Prostate gland (tissue), 2 donors: ENCODE measurements around the gene ZNF614. TPM values are rescaled to one million over a fixed set of nuclear protein-coding genes. Genes with fewer than 3 reads are reported as not detected.
"Not testable (repeated sequence)": the region's sequence is repeated elsewhere in the genome, so short reads cannot be mapped to it uniquely, and the experiment has no call there.

Source experiments
- DNase-seq: peaks from one replicate; pipeline ENCODE4 v3.0.0-alpha.2; 2019; ENCODE audit warnings: low spot score
- H3K27ac ChIP-seq, 2 donors: fragments of 200-600 bp; sonication (generic); 2 replicates each; pipeline ENCODE4 v1.5.1; 2017 to 2019
- H3K27me3 ChIP-seq: fragments of 200-600 bp; sonication (generic); replicated peaks from 2 replicates; pipeline ENCODE4 v1.5.1; 2019; ENCODE audit not compliant: insufficient read depth
- H3K36me3 ChIP-seq, 2 donors: fragments of 200-600 bp; sonication (generic); 1 replicate in 1 of 2; 2 replicates in 1 of 2; pipeline versions ENCODE4 v1.5.1 to v1.8.1; 2017 to 2019
- H3K4me1 ChIP-seq: fragments of 200-600 bp; sonication (generic); replicated peaks from 2 replicates; pipeline ENCODE4 v1.5.1; 2019
- H3K4me3 ChIP-seq, 2 donors: fragments of 200-600 bp; sonication (generic); 2 replicates each; pipeline ENCODE4 v1.5.1; 2017 to 2019
- H3K9me3 ChIP-seq: fragments of 200-600 bp; sonication (generic); 2 replicates; pipeline ENCODE4 v1.5.1; 2017
- POLR2A ChIP-seq: fragments of 450-650 bp; IDR thresholded peaks from one replicate; pipeline ENCODE4 v1.6.1; 2016; ENCODE audit warnings: antibody characterized with exemption, mild to moderate bottlenecking
- POLR2AphosphoS5 ChIP-seq: sonication (generic); formaldehyde crosslinking; IDR thresholded peaks from one replicate; pipeline ENCODE4 v1.6.1; 2017; ENCODE audit warnings: antibody characterized with exemption
- WGBS: methylation state at CpG from one replicate; pipeline ENCODE4 v1.1.5; 2018; 5-methylcytosine and 5-hydroxymethylcytosine counted together
- intact Hi-C: fragments of 100-400 bp; cut with DNase I; formaldehyde crosslinking; loops from one replicate; pipeline ENCODE4 v1.14.2; 2022
- total RNA-seq, 2 donors: library from RNA; depleted of rRNA; stranded (reverse); fragments of >200 nt; gene quantifications; one replicate each; pipeline ENCODE4 v1.1.0, GENCODE V29; 2016
- TF ChIP-seq, protein P1 (sequence below), 4 experiments: fragments of 200-600 bp in 2 of 4; fragments of 450-650 bp in 2 of 4; sonication (generic) in 2 of 4; IDR thresholded peaks; 1 replicate in 3 of 4; 2 replicates in 1 of 4; pipeline ENCODE4 v1.5.1; 2016 to 2019; ENCODE audit warnings: antibody characterized with exemption in 4 of 4, mild to moderate bottlenecking in 2 of 4, moderate library complexity in 2 of 4

ZNF614 gene
- total RNA-seq, 2 donors from 2014 or later: 12.7 to 15.4 TPM

- WGBS: 91% methylated on average over 4 of the region's 4 CpGs
- peaks cover 0 to 7% of the 10 kb centered on the region in 2 donors for H3K36me3 ChIP-seq
Observed at GRCh38 chr19:51978882-51979281, 49.3 kb downstream of the ZNF614 start.

DNA sequence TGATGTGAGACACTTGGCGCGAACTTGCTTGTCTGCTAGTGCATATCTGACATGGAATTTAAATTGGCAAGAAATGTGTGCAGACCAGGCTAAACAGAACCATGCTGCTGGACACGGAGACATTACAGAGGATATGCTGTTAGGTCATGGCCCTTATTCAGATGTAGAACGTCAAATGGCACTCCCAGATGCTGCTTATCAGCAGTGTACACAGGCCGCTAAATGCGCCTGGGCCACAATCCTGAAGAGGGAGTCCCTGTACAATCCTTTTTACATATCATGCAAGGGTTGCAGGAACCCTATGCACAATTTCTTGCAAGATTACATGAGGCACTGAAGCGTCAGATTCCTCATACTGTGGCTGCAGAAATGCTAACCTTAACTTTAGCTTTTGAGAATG lies 50.8 kb downstream of the ZNF614 start:
- H3K9me3 ChIP-seq: no peaks in the 10 kb centered on the region
- WGBS: 92% methylated on average over 7 of the region's 7 CpGs
- no peak for TF ChIP-seq POLR2A
- no peak for TF ChIP-seq POLR2AphosphoS5
- TF ChIP-seq, protein P1, sequence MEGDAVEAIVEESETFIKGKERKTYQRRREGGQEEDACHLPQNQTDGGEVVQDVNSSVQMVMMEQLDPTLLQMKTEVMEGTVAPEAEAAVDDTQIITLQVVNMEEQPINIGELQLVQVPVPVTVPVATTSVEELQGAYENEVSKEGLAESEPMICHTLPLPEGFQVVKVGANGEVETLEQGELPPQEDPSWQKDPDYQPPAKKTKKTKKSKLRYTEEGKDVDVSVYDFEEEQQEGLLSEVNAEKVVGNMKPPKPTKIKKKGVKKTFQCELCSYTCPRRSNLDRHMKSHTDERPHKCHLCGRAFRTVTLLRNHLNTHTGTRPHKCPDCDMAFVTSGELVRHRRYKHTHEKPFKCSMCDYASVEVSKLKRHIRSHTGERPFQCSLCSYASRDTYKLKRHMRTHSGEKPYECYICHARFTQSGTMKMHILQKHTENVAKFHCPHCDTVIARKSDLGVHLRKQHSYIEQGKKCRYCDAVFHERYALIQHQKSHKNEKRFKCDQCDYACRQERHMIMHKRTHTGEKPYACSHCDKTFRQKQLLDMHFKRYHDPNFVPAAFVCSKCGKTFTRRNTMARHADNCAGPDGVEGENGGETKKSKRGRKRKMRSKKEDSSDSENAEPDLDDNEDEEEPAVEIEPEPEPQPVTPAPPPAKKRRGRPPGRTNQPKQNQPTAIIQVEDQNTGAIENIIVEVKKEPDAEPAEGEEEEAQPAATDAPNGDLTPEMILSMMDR (IDR thresholded peaks at IDR 0.05): no peak
- peaks cover 0 to 20% of the 10 kb centered on the region in 2 donors for H3K36me3 ChIP-seq
- no peak overlapping the region for H3K4me3 ChIP-seq
- peak overlapping the region in 1 of 2 donors; percentile 6 for H3K27ac ChIP-seq
- no peaks in the 10 kb centered on the region for H3K27me3 ChIP-seq
- no peak for DNase-seq
- peaks cover 3% of the 10 kb centered on the region for H3K4me1 ChIP-seq
- intact Hi-C loops: no loop called here

More at GRCh38 chr19:51978882-51979281, 49.3 kb downstream of the ZNF614 start:
- Histone ChIP-seq H3K27me3 (no peaks in the 10 kb centered on the region), H3K27ac (peak overlapping the region in 1 of 2 donors; percentile 88), H3K9me3 (no peaks in the 10 kb centered on the region), H3K4me3 (no peak overlapping the region), H3K4me1 (peaks cover 3% of the 10 kb centered on the region)
- DNase-seq: no peak
- intact Hi-C loops: no loop called here
- TF ChIP-seq POLR2A (no peak), POLR2AphosphoS5 (no peak)
- TF ChIP-seq, protein P1 (IDR thresholded peaks at IDR 0.05): no peak

DNA sequence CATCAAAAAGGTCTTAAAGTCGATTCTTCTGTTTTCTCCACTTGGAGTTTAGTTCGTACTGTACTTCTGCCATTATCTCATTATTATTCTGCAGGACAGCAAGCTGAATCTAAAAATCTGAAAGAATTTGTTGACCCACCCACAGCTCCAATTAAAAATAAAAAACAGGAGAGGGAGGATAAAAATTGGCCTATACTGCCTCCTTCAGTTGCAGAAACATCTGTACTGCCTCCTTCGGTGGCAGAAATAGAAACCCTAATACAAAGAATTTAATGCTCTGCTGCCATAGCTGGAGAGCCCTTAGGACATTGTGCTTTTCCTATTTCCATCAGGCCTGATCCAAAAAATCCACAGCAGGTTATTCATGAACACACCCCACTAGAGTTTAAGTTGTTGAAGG lies 51.3 kb downstream of the ZNF614 start:
- peaks cover 3% of the 10 kb centered on the region for H3K4me1 ChIP-seq
- DNase-seq: no peak
- H3K36me3 ChIP-seq: peaks cover 0 to 25% of the 10 kb centered on the region in 2 donors
- no peaks in the 10 kb centered on the region for H3K27me3 ChIP-seq
- intact Hi-C loops: no loop called here
- no peak overlapping the region for H3K4me3 ChIP-seq
- 91% methylated on average over 3 of the region's 3 CpGs for WGBS
- TF ChIP-seq, protein P1 (IDR thresholded peaks at IDR 0.05): no peak
- TF ChIP-seq POLR2A (no peak), POLR2AphosphoS5 (no peak)
- H3K27ac ChIP-seq: peak overlapping the region in 1 of 2 donors; percentile 6
- no peaks in the 10 kb centered on the region for H3K9me3 ChIP-seq

- intact Hi-C loops, H3K9me3 ChIP-seq, H3K27me3 ChIP-seq, H3K4me3 ChIP-seq, H3K27ac ChIP-seq, H3K4me1 ChIP-seq, DNase-seq: not testable (repeated sequence)
- peaks cover 3 to 34% of the 10 kb centered on the region in 2 donors for H3K36me3 ChIP-seq
- WGBS: 93% methylated on average over 17 of the region's 17 CpGs
Observed at GRCh38 chr19:51975787-51976186, 52.4 kb downstream of the ZNF614 start.

GRCh38 chr19:51971624-51972023 lies 56.6 kb downstream of the ZNF614 start:
- Histone ChIP-seq H3K27me3 (no peaks in the 10 kb centered on the region), H3K27ac (no peak overlapping the region), H3K4me1 (no peaks in the 10 kb centered on the region), H3K9me3 (no peaks in the 10 kb centered on the region), H3K4me3 (no peak overlapping the region), H3K36me3 (peaks cover 22 to 60% of the 10 kb centered on the region in 2 donors)
- TF ChIP-seq, protein P1 (IDR thresholded peaks at IDR 0.05): no peak
- no peak for TF ChIP-seq POLR2A
- no peak for DNase-seq
- 98% methylated on average over 4 of the region's 4 CpGs for WGBS
- intact Hi-C loops: no loop called here
